ENCODE measurements around the gene PKP3.
"Not testable (repeated sequence)": the region's sequence is repeated elsewhere in the genome, so short reads cannot be mapped to it uniquely, and the experiment has no call there.

The PKP3 gene

GRCh38 chr11:394034-394857 lies at the start of gene PKP3:
Gene PKP3, plus strand, starts transcription at chr11:394209. Its CDS starts 84 bp downstream, at chr11:394293.
- DNase-seq = no peak

DNA sequence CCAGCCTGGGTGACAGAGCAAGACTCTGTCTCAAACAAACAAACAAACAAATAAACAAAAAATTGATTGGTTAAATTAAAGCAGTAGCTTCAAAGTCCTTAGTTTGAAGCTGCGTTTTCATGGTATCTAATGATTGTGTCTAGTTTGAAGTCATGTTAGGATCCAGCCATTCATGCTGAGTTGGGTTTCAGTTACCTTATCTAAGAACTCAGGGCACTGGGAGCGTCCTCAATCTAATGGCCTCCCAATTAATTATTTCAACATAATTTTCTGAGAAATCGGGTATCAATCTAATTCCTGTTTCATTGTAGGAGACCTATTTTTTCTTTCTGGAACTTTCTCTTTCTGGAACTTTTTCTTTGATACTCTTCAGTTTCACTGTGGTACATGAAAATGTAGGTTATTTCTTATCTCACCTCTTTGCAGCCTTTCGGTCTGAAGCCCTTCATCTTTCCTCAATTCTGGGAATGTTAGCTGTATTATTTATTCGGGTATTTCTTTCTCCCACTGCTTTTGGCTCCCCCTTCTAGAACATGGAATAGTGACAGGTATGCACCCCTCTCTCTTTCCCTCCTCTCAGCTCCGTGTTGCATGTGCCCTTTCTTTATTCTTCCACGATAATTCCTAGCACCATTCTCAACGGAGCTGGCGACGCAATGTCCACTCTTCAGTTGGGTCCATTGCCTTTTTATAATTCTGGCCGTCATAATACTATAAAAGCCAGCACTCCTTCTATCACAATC lies 49.0 kb upstream of the PKP3 start:
- DNase-seq = no peak

DNA sequence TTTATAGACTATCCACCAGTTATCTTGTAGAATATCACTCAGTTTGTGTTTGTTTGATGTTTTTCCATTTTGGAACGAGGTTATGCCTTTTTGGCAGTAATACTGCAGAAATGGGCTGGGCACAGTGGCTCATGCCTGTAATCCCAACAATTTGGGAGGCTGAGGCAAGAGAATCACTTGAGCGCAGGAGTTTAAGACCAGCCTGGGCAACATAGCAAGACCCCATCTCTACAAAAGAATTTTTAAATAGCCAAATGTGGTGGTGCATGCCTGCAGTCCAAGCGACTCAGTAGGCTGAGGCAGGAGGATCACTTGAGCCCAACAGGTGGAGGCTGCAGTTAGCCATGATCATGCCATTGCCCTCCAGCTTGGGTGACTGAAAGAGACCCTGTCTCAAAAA lies 47.5 kb upstream of the PKP3 start:
- no peak for DNase-seq

DNA sequence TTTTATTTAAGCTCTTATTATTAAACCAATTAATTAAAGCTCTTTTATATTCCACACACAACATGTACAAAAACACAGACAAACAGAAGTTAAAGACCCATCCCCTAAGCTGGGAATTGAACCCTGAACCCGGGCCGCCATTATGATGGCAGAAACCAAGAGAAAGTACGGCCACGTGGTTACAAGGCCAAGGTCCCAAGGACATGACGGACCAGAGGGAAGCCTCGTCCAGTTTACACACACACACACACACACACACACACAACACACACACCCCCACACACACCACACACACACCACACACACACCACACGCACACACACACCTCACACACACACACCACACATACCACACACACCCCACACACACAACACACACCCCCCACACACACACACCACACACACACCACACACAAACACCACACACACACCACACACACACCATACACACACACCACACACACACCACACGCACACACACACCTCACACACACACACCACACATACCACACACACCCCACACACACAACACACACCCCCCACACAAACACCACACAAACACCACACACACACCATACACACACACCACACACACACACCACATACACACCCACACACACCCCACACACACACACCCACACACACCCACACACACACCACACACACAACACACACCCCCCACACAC lies 44.6 kb upstream of the PKP3 start:
- DNase-seq = not testable (repeated sequence)

GRCh38 chr11:350033-350722 lies 43.8 kb upstream of the PKP3 start:
- not testable (repeated sequence) for DNase-seq

GRCh38 chr11:350723-351255 lies 43.2 kb upstream of the PKP3 start:
- no peak for DNase-seq

DNA sequence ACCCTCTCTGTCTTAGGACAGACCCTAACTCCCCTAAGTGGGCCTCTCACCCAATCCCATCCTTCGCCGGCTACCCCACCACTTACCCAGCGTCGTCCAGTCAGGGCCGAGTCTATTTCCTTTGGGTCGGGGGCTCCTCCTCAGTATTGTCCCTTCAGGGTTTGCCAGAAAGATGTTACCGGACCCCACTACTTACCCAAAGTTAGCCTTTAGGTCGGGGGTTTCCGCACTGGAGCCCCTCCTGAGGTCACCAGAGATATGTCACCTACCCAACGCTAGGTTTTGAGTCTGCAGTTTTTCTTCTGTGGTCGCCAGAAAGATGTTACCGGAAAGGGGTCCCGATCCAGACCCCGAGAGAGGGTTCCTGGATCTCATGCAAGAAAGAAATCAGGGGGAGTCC lies 42.6 kb upstream of the PKP3 start:
- no peak for DNase-seq

DNA sequence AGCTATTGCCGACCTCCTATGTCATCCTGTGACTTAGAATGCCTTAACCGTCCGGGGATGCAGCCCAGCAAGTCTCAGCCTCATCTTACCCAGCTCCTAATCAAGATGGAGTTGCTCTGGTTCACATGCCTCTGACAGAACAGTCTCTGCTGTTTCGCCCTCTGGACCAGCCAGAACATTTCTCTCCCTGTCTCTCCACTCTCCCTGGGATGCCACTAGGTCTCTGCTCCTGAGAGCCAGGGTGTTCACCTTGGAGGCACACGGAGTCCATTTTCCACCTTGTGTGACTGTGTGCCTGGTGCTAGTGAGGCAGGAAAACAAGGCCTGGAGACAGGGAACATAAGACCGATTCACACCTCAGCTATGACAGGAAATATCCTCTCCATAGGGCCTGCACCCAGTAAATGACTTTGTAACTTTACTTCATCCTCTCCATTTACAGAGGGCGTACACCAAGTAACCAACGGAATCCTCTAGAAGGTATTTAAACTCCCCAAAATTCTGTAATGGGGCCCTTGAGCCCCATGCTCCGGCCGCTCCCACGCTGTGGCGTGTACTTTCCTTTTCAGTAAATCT lies 41.5 kb upstream of the PKP3 start:
- no peak for DNase-seq

DNA sequence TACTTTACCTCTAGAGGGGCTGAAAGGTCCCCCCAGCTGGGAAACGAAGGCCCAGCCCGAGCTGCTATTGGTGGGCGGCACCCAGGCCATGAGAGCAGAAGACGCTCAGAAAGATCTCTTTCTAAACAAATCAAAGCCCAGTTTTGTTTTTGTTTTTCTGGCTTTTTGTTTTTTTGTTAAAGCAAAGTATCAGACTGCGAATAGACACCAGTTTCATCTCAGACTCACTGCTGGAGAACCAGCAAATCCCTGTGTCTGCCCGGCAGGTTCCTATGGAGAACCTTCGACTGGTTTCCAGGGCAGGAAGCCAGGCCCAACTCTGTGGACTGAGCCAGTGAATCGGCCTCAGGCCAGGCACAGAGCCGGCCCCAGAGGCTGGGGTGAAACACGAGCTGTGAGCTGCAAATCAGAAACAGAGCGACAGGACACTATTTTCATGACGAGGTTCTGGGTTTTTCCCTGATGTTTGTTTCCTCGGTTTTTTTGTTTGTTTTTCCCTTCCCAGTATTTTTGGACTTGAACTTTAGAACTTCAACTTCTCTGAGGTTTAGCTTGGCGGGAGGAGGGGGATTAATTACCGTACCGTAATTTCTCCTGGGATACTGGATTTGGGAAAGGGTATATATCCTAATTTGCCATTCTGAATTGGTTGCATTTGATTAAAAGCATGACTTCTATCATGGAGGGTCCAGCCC lies 40.7 kb upstream of the PKP3 start:
- DNase-seq = no peak

GRCh38 chr11:355581-356458 lies 38.2 kb upstream of the PKP3 start:
- DNase-seq = no peak

DNA sequence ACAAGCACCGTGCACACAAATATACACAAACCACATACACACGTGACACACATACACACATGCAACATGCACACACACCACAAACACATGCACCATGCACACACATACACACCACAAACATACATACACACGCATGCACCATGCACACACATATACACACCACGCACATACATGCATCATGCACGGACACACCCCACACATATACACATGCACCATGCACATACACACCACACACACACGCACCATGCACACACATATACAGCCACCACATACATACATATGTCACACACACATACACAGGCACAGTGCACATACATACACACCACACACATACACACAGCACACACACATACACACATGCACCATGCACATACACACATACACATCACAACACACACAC lies 37.4 kb upstream of the PKP3 start:
- no peak for DNase-seq

DNA sequence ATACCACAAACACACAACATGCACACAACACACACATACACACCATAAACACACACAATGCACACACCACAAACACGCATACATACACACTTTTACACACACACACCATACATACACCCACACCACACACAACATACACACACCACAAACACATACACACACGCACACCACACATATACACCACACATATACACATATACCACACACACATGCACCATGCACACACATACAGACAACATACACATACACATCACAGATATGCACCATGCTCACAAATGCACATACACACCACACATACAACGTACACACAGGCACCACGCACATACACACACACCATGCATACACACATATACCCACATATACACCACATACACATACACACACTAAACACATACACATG lies 36.4 kb upstream of the PKP3 start:
- no peak for DNase-seq

DNA sequence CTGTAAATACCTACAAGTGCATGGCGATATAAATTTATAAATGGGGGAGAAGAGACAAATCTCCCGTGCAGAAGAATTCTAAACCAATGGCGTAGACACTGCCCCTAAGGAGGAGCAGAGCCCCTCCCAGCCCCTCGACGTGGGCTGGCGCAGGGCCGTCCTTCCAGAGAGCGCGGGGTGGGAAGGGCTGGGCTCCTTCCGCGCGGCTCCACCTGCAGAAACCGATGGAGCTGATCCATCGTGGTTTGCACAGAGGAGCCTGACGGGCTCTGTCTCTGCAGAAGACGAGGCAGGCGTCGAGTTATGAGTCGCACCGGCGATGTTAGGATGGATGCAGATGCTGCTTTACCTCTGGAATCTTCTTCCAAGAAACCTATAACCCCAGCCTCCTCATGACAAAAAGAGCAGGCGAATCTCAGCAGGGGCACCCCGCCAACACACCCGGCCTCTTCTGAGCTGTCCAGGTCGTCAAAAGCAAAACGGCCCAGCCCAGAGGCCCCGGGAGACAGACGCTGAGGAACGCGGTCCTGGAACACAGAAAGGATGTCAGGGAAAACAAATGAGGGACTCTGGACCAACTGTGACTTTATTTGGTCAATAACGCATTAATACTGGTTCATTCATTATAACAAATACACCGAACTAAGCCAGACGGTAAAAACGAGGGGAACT lies 35.7 kb upstream of the PKP3 start:
- DNase-seq = no peak

- no peak for DNase-seq
Measured at GRCh38 chr11:359181-359714, 34.8 kb upstream of the PKP3 start.

DNA sequence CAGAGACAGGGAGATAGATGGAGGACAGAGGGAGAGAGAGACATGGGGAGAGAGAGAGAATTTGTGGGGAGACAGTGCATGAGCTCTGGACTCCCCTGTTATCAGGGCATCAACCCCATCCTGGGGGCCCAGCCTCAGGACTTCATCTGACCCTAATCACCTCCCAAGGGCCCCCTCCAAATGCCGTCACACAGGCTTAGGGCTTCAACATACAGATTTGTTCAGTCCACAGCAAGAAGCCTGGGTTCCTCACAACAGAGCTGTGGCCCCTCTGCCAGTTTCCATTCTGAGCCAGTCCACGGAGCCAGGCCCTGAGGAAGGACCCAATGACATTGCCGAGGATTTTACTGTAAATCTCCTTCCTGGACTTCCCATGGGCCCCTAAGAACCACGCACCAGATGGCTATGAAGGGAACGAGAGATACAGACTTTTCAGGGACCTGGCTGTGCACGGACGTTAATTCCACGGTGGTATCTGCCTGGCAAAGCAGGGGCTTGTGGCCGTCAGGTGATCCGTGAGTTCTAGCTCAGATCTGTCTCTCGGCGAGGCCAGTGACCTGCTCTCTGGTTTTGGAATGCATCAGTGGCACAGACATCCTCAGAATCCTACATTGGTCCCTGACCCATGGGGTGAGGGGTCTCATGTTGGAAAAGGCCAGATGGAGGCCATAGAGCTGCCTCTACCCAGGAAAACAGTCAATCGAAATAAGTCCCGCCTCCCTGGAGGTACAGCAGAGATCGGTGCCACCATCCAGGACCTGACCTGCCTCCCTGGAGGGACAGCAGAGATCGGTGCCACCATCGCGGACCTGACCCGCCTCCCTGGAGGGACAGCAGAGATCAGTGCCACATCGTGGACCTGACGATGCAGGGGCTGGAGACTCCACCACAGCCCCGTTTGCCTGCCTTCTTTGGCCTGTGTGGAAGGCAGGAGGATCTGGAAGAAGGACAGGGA lies 33.4 kb upstream of the PKP3 start:
- DNase-seq = no peak

DNA sequence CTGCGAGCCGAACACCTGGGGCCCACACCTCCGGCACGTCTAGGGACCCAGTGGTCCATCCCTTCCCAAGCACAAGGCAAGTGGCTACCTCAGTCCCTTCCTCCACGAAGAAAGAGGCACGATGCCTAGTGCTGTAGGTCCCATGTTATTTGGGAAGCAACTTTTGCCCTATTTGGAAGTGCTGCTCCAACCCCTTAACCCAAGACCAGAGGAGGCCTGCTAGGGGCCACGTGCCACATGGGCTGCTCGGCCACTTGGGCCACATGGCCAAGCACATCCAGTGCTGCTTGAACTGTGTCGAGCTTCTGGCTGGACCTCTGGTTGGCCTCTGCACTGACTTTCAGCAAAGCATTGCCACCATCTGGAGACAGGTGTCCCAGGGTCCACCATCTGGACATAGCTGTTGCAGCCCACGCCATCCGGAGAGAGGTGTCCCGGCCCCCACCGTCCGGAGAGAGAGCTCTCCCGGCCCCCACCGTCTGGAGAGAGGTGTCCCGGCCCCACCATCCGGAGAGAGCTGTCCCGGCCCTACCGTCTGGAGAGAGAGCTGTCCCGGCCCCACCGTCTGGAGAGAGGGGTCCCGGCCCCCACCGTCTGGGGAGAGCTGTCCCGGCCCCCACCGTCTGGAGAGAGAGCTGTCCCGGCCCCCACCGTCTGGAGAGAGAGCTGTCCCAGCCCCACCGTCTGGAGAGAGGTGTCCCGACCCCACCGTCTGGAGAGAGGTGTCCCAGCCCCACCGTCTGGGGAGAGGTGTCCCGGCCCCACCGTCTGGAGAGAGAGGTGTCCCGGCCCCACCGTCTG lies 31.2 kb upstream of the PKP3 start:
- DNase-seq = no peak

DNA sequence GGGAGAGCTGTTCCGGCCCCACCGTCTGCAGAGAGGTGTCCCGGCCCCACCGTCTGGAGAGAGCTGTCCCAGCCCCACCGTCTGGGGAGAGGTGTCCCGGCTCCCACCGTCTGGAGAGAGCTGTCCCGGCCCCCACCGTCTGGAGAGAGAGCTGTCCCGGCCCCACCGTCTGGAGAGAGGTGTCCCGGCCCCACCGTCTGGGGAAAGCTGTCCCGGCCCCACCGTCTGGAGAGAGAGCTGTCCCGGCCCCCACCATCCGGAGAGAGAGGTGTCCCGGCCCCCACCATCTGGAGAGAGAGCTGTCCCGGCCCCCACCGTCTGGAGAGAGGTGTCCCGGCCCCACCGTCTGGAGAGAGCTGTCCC lies 30.6 kb upstream of the PKP3 start:
- DNase-seq = not testable (repeated sequence)
